ENCODE data around the gene GALNT9.

GRCh38 chr12:132341318-132342050, 12.1 kb upstream of the GALNT9 start:
- TF ChIP-seq CTCF (IDR thresholded peaks at IDR 0.05) (no peak), POLR2A (IDR thresholded peaks at IDR 0.05) (no peak)

Measured in ovary (tissue), 3 donors.